Glutamatergic neuron (in vitro differentiated cells): Measurements from ENCODE around the gene TACR1. TPM values are rescaled to one million over a fixed set of nuclear protein-coding genes. Genes with fewer than 3 reads are reported as not detected.

Source experiments
- DNase-seq: peaks from one replicate; pipeline ENCODE4 v3.0.0; 2022
- H3K27ac Mint-ChIP-seq: one replicate; pipeline ENCODE4 v1.8.0; 2020; ENCODE audit warnings: mild to moderate bottlenecking, mixed read lengths, inconsistent platforms; ENCODE audit not compliant: unreplicated experiment
- H3K27me3 Mint-ChIP-seq: one replicate; pipeline ENCODE4 v1.8.0; 2020; ENCODE audit warnings: mild to moderate bottlenecking, moderate library complexity, mixed read lengths, inconsistent platforms; ENCODE audit not compliant: unreplicated experiment
- H3K36me3 Mint-ChIP-seq: one replicate; pipeline ENCODE4 v1.8.0; 2020; ENCODE audit warnings: mild to moderate bottlenecking, mixed read lengths, inconsistent platforms; ENCODE audit not compliant: unreplicated experiment
- H3K4me1 Mint-ChIP-seq: one replicate; pipeline ENCODE4 v1.8.0; 2020; ENCODE audit warnings: mild to moderate bottlenecking, low read depth, mixed read lengths, inconsistent platforms; ENCODE audit not compliant: unreplicated experiment
- H3K4me3 Mint-ChIP-seq: one replicate; pipeline ENCODE4 v1.8.0; 2020; ENCODE audit warnings: mild to moderate bottlenecking, mixed read lengths, inconsistent platforms; ENCODE audit not compliant: unreplicated experiment
- H3K9me3 Mint-ChIP-seq: one replicate; pipeline ENCODE4 v1.8.0; 2020; ENCODE audit warnings: mild to moderate bottlenecking, moderate library complexity, mixed read lengths, inconsistent platforms; ENCODE audit not compliant: unreplicated experiment
- CTCF ChIP-seq: fragments of 200-600 bp; sonication (generic); IDR thresholded peaks from one replicate; pipeline ENCODE4 v1.5.0; 2021; ENCODE audit not compliant: partially characterized antibody, unreplicated experiment
- total RNA-seq: library from RNA; stranded (reverse); fragmentation: NEBNext Ultra II Directional; extraction: Animal tissue kit (Norgen Biotek cat#: 25700); gene quantifications from one replicate; pipeline ENCODE4 v1.2.1, GENCODE V29; 2021; ENCODE audit not compliant: unreplicated experiment

The TACR1 gene
- total RNA-seq, 1 donor from 2014 or later: 0.17 TPM

GRCh38 chr2:75238670-75239330 is 39.5 kb upstream of the TACR1 start:
- Mint-ChIP-seq H3K4me1 (no peaks in the 10 kb centered on the region), H3K4me3 (no peak overlapping the region), H3K27ac (no peak overlapping the region), H3K27me3 (no peaks in the 10 kb centered on the region), H3K36me3 (peaks cover 3% of the 10 kb centered on the region), H3K9me3 (peaks cover 2% of the 10 kb centered on the region)
- no peak for DNase-seq
- no peak for TF ChIP-seq CTCF

GRCh38 chr2:75237296-75237695 is 38.0 kb upstream of the TACR1 start:
- Mint-ChIP-seq H3K27ac (no peak overlapping the region), H3K4me1 (no peaks in the 10 kb centered on the region), H3K9me3 (peaks cover 2% of the 10 kb centered on the region), H3K4me3 (no peak overlapping the region), H3K27me3 (no peaks in the 10 kb centered on the region), H3K36me3 (no peaks in the 10 kb centered on the region)
- TF ChIP-seq CTCF: no peak
- no peak for DNase-seq

GRCh38 chr2:75233965-75234364 is 34.6 kb upstream of the TACR1 start:
- Mint-ChIP-seq H3K4me3 (no peak overlapping the region), H3K27ac (no peak overlapping the region), H3K9me3 (no peaks in the 10 kb centered on the region), H3K27me3 (no peaks in the 10 kb centered on the region), H3K36me3 (no peaks in the 10 kb centered on the region), H3K4me1 (no peaks in the 10 kb centered on the region)
- no peak for DNase-seq
- TF ChIP-seq CTCF: no peak

- TF ChIP-seq CTCF: no peak
- peaks cover 16% of the 10 kb centered on the region for H3K4me1 Mint-ChIP-seq
- no peaks in the 10 kb centered on the region for H3K36me3 Mint-ChIP-seq
- H3K9me3 Mint-ChIP-seq: no peaks in the 10 kb centered on the region
- H3K4me3 Mint-ChIP-seq: no peak overlapping the region
- peaks cover 3% of the 10 kb centered on the region for H3K27me3 Mint-ChIP-seq
- no peak overlapping the region for H3K27ac Mint-ChIP-seq
- DNase-seq: no peak
Measured at GRCh38 chr2:75226617-75227016, 27.3 kb upstream of the TACR1 start.

- Mint-ChIP-seq H3K27ac (no peak overlapping the region), H3K27me3 (peaks cover 3% of the 10 kb centered on the region), H3K4me1 (peaks cover 16% of the 10 kb centered on the region), H3K36me3 (no peaks in the 10 kb centered on the region), H3K4me3 (no peak overlapping the region), H3K9me3 (no peaks in the 10 kb centered on the region)
- no peak for TF ChIP-seq CTCF
- DNase-seq: no peak
Measured at GRCh38 chr2:75226099-75226498, 26.8 kb upstream of the TACR1 start.
